Fibroblast of skin of left biceps (primary cell): Measurements from ENCODE around the gene MSLN.
"Not testable (repeated sequence)": the region's sequence is repeated elsewhere in the genome, so short reads cannot be mapped to it uniquely, and the experiment has no call there.

Experiments
- DNase-seq, 2 experiments: peaks; one replicate each; pipeline ENCODE4 v3.0.0-alpha.2; 2013; ENCODE audit warnings: low read depth in 2 of 2

Gene MSLN

DNA sequence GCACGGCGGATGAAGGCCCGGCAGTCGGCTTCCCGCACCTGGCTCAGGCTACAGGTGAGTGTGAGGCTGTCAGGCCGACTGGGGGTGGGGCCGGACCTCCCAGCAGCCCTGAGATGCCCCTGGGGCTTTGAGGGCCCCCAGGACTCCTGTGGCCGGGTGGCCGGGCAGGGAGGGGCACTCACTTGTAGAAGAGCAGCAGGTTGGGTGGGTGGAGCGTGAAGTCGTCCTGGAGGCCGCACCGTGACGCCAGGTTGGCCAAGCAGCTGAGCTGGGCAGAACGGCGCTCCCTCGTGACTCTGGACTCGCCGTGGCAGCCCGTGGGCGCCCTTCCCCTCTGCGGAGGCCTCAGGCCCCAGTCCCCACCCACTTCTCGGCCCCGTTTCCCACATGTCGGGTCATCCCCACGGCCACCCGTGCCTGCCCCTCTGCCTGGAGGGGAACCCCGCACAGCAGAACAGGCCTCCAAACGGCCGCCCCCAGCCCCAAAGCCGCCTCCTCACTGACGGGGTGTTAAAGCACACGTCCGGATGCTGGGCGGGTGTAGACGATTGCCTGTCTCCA is 14.8 kb downstream of the MSLN start:
- DNase-seq: no peak

DNA sequence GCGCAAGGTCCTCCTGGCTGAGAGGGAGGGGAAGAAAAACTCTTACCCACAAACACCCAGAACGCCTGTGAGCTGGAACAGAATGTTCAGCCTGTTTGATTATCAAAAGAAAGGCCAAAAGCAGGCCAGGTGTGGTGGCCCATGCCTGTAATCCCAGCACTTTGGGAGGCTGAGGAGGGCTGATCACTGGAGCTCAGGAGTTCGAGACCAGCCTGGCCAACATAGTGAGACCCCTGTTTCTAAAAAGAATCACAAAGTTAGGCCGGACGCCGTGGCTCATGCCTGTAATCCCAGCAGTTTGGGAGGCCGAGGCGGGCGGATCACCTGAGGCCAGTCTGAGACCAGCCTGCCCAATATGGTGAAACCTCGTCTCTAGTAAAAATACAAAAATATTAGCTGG is 15.8 kb downstream of the MSLN start:
- not testable (repeated sequence) for DNase-seq

DNA sequence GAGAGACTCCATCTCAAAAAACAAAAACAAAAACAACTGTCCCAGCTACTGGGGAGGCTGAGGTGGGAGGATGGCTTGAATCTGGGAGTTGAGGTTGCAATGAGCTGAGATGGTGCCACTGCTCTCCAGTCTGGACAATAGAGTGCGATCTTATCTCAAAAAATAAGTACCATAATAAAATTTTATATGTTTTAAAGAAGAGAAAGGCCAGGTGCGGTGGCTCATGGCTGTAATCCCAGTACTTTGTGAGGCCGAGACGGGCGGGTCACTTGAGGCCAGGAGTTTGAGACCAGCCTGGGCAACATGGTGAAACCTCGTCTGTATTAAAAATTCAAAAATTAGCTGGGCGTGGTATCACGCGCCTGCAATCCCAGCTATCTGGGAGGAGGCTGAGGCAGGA is 16.3 kb downstream of the MSLN start:
- no peak for DNase-seq

DNA sequence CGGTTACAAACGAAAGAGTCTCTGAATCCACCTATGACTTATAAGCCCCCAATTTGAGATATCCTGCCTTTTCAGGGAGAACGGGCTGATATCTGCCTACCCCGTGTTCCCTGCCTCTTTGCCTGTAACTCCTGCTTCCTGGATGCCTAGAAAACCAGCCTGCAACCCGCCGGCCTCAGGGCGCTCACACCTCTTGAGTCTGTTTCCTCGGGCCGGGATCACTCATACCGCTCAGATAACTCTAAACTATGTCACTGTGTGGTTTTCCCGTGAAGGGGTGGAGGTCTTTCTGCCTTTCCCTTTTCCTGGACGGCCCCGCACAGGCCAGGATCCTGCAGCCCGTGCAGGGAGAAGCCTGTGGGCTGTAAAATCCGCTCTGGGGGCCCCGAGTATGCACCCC is 17.3 kb downstream of the MSLN start:
- no peak for DNase-seq

DNA sequence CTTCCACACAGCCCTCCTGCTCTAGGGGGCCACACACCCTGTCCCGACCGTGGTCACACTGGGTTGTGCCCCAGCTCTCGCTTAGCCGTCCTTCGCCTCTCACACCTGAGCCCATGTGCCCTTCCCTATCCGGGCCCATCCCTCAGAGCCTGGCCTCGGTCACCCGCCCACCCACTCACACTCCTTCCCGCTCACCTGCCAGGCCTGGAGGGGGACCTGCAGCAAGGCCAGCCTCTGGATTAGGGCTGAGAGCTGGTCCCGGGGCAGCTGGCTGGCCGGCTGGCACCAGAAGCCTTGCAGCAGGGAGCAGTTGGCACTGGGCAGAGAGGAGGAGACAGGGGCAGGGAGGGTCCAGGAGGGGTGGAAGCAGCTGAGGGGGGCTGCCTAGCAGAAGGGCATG is 17.9 kb downstream of the MSLN start:
- no peak for DNase-seq

DNA sequence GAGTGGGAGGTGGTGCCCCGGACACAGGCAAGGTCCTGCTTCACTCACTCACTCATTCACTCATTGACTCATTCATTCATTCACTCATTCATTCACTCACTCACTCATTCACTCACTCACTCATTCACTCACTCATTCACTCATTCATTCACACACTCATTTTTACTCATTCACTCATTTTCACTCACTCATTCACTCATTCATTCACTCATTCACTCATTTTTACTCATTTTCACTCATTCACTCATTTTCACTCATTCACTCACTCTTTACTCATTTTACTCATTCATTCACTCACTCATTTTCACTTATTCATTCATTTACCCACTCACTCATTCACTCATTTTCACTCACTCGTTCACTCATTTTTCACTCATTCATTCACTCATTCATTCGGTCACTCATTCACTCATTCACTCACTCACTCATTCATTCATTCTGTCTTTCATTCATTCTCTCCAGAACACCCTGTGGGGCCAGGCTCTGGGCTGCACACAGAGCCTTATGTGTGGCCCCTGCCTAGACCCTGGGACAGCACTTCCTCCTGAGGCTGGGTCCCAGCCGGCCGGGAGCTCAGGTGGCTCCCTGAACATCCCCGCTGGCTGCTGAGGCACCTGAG is 18.5 kb downstream of the MSLN start:
- DNase-seq: no peak

DNA sequence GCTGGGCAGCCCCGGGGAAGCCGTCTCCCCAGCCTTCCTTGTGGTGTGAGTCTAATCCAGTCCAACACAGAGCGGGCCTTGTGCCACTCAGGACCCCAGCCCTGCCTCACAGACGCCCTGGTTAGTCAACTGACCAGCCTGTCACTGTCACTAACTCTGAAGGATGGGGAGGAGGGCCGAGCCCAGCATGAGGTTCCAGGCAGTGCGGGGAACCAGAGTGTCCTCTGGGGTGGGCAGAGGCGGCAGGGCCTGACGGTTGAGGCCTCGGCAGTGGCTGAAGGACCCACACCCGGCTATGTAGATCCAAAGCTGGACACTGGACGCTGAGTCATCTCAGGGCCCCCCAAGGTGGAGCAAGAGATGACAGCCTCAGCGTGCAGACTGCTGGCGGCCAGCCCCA is 19.0 kb downstream of the MSLN start:
- no peak for DNase-seq

DNA sequence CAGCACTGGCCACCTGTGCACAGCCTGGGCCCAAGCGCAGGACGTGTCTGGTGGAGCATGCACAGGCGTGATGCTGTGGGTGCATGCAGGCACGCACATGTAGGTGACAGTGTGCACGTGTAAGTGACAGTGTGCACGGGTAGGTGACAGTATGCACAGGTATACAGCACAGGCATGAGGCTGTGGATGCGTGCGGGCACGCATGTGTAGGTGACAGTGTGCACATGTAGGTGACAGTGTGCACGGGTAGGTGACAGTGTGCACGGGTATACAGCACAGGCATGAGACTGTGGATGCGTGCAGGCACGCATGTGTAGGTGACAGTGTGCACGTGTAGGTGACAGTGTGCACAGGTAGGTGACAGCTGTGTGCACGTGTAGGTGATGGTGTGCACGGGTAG is 19.8 kb downstream of the MSLN start:
- DNase-seq: no peak

DNA sequence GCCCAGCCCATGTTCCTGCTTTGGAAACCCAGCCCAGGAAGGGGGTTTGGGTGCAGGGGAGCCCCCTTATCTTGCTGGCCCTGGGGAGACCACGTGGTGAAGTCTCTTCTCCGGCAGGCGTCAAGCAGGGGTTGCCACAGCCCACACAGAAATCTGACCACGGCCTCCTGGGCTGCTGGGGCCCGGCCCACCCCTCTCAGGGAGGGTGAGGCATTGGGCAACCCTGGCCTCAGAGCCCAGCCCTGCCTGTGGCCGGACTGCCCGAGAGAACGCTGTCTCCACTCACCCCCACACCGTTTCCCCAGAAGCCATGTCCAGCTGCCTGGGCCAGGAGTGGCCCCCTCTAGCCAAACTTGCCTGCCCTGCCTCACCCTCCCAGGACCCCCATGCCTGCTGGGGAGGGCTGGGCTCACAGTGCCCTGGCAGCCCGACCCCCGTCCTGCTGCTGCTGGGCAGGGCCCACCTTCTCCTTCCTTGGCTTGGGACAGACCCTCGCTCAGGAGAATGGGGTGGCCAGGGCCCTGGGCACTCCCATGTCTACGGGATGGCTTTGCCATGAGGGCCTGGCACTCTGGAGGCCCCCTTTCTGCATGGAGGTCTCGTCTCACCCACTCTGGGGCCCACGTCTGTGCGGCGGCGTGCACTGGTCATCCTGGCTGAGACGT is 20.9 kb downstream of the MSLN start:
- no peak for DNase-seq

DNA sequence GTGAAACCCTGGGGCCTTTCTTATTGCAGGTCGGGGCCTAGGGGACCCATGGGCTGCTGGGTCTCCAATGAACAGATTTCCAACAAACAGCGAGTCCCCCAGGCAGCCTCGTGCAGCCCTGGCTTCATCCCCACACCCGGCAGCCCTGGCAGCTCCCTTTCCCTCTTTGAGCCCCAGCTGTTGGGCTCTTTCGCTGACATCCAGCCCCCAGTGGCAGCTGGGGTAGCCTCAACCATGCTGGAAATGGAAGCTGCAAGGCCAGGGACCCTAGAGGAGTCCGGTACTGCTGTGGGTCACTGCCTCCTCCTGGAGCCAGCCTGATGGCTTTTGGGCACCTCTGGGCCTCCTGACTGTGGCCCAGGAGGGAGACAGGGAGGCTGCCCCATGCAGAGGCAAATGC is 21.7 kb downstream of the MSLN start:
- no peak for DNase-seq

DNA sequence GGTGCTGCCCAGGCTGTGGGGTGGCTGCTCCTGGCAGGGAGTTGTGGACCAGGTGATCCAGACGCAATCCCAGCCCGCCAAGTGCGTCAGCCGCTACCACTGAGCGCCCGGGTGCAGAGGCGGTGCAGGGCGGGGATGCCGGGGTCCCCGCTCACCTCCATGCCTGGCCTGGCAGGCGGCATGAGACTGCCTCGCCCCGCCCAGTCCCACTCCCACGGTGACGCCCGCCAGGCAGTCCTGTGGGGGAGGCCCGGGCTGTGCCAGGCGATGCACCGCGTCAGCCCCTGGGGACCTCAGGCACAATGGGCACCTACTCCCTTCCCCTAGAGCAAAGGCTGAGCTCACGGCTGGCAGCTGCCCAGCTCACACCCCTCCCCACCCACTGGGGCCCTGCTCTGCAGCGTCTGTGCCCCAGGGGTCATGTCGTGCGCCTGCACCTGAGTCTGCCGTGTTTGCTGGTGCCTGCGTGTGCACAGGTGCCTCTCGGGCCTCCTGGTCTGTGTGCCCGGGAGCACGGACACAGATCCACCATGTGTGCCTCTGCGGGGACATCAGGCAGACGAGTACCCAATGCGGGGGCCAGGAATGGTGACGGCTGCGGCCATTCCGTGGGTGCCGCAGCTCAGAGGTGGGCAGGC is 22.4 kb downstream of the MSLN start:
- no peak for DNase-seq

DNA sequence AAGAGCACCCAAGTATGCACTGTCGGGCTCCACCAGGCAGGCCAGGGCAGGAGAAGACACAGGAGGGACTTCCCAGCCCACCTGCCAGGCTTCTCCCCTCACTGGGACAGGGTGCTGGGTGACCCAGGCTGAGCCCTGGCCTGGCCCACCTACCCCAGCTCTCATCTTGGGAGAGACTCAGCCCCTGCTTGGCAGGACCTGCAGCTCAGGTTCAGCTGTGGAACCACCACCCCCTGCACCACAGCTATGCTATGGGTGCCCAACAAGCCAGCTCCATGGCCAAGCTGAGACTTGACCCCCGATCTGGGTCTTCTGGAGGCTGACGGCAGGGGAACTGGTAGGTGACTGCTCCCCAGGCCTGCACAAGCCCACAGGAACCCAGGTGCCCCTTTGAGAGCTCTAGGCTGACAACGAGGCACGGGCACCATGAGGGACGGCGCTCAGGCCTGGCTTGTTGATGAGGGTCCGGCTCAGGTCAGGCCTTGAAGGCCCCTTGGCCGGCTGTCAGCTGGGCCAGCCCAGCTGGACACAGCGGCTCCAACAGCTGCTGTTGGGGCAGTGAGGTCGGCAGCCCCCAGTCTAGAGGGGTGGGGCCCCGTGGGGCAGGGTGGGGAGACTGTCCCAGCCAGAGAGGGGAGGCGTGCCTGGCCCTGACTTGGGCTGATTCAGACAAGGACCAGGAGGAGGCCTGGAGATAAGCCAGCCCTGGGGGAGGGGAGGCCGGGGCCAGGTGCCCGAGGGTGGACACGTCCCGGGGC is 23.0 kb downstream of the MSLN start:
- no peak for DNase-seq

DNA sequence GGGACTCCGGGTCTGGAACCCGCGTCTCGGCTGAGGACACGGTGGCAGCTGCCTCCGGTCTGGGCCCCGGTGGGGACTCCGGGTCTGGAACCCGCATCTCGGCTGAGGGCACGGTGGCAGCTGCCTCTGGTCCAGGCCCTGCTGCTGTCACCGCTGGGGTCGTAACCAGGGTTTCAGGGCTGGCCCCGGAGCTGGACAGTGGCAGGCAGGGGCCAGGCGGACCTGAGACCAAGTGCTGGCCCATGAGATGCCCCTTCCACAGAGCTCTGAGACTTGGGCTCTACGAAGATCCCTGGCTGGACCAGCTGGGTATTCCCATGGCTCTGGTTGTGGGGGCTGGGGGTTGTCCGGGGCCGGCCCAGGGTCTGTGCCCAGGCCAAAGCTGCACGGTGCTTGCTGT is 23.9 kb downstream of the MSLN start:
- no peak for DNase-seq

DNA sequence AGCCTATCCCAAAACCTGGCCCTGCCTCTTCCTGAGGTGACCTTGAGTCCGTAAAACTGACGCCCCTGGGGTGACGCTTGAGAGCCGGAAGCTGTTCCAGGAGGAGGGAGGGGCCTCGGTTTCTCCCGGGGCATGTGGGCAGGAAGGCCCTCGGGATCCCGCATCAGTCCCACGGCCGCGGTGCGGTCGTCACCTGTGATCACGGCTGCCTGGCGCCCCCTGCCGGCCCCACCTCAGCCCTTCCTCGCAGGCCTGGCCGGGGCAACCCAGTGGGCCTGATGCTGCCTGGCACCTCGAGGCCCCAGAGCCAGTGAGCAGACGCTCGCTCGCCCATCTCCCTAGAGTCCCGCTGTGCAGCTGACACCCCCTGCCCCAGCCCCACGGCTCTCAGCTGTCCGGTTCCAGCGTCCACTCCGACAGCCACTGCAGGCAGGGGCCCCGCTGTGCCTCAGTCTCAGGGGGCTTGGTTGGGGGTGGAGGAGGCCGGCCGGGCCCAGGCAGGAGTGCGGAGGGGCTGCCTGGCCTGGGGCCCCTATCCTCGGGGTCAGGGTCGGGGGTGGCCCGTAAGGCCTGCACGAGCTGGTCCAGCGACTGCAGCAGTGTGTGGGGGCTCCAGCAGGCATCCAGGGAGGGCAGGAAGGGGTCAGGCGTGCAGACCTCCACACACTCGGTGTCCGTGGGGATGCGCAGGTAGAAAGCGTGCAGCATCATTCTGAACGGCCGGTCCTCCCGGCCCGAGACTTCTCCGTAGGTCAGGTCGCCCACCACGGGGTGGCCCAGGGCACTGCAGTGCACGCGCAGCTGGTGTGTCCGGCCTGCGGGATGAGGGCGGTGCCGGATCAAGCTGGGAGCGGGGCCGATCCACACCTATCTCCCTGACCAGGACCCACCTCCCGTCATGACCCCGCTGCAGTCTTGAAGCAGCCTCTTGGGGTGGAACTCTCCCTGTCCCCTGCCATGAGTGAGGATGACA is 25.3 kb downstream of the MSLN start:
- DNase-seq: no peak

DNA sequence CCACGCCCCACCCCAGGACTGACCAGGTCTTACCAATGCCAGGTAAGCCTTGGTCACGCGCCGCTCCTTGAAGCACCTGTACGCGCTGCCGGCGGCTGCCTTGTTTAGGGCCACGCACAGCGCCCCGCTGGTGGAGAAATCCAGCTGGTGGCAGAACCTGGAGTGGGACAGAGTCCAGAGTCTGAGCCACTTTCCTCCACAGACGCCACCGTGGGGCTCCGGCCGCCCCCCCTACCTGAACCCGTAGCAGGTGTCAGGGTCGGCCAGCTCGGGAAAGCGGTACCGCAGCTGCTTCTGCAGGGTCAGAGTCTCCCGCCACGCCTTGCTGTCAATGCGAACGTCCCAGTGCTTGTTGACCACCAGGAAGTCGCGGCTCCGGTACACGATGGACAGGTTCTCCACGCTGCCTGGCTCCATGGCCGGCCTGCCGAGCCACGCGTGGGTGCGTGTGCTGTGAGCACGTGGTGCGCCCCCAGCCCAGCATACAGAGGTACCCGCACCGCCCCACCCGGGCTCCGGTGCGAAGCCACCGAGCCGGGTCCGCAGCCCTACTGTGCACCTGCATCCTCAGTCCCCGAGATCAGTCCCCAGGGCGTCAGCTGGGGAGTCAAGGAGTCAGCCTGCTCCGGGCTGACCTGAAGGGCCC is 26.9 kb downstream of the MSLN start:
- DNase-seq: no peak

DNA sequence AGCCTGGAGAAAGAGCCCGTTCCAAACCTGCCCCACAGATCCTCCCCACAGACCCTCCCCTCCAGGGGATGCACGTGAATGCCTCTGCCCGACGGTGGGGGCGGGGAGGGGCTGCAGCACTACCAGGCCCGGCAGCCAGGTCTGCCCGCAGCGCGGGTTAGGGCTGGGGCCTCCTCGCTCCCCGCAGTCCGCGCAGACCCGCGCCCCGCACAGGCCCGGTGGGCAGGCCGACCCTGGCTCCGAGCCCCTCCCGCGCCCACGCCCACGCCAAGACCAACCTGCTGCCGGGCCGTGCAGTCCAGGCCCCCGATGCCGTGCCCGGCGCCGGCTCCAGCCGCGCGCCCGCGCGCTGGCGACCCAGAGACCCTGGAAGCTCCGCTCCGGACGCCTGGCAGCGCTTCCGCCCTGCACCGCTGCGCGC is 27.5 kb downstream of the MSLN start, which contains the start of gene RPUSD1:
Gene RPUSD1, minus strand, starts transcription at position 404 of the 421 bp plus-strand sequence. CDS start 644 bp downstream, outside the sequence.
- DNase-seq: no peak

DNA sequence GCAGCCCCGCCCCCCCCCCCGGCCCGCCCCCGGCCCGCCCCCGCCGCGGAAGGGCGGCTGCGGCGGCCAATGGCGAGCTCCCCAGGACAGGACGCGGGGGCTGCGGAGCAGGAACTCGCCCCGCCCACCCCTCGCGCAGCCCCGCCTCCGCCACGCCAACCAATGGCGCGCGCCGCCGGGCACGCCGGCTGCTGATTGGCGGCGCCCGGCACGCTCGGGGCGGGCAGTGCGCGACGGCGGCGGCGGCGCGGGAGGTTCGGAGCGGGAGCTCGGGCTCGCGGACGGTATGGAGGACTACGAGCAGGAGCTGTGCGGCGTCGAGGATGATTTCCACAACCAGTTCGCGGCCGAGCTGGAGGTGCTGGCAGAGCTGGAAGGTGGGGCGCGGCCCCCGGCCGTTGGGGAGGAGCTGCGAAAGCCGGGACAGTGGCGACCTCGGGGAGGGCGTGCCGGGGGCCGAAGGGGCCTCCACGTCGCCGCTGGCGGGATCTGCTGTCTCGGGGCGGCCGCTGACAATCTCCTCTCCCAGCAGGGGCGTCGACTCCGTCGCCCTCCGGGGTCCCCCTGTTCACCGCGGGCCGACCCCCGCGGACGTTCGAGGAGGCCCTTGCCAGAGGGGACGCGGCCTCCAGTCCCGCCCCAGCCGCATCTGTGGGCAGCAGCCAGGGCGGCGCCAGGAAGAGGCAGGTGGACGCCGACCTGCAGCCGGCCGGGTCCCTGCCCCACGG is 28.0 kb downstream of the MSLN start, which contains the start of gene CHTF18:
Gene CHTF18, plus strand, starts transcription at position 222 of the 728 bp plus-strand sequence. Its CDS starts 65 bp downstream, at position 287.
- peak; percentile 75 to 77 for DNase-seq

DNA sequence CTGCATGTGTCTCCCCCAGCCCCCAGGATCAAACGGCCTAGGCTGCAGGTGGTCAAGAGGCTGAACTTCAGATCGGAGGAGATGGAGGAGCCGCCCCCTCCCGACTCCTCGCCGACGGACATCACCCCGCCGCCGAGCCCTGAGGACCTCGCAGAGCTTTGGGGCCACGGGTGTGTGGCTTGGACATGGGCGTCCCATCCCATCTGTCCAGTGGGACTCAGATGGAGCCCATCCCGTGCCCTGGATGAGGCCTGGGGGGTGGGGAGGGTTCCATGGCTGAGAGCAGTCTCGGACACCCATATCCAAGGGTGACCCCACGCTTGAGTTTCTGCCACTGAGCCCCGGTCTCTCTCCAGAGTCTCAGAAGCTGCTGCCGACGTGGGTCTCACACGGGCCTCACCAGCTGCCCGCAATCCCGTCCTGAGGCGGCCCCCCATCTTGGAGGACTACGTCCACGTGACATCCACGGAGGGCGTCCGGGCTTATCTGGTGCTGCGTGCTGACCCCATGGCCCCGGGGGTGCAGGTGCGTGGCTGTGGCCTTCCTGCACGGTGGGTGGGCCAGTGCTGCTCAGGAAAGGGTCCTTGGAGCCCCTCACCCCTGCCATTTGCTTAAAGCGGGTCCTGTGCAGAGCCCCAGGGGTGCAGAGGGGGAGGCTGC is 28.8 kb downstream of the MSLN start:
- DNase-seq: no peak

DNA sequence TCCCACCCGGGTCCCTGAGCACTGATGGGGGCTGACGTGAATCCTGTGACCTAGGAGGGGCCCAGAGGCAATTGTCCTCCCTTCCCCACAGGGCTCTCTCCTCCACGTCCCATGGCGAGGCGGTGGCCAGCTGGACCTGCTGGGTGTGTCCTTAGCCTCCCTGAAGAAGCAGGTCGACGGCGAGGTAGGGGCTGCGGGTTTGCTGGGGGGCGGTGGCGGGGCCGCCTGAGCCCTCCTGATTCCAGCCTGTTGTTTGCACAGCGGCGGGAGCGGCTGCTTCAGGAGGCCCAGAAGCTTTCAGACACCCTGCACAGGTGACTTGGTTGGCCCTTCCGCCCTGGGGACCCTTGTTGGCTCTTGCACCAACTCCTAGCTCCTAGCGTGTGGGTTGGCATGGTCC is 29.6 kb downstream of the MSLN start:
- DNase-seq: no peak
